GM19025 (cell line): ENCODE data around the gene GPAT3.
"Not testable (repeated sequence)": the region's sequence is repeated elsewhere in the genome, so short reads cannot be mapped to it uniquely, and the experiment has no call there.

Experiments used
- ATAC-seq: cut with Tn5 transposase; IDR thresholded peaks from one replicate; pipeline ENCODE4 v1.9.1; 2021; ENCODE audit warnings: mild to moderate bottlenecking, low read depth, moderate library complexity; ENCODE audit not compliant: unreplicated experiment

The GPAT3 gene

GRCh38 chr4:83591056-83591455, 55.1 kb downstream of the GPAT3 start:
- no peak for ATAC-seq

GRCh38 chr4:83591730-83592129, 55.8 kb downstream of the GPAT3 start:
- no peak for ATAC-seq

- ATAC-seq = no peak
Measured at GRCh38 chr4:83599183-83599582, 63.3 kb downstream of the GPAT3 start.

GRCh38 chr4:83603129-83603528, 67.2 kb downstream of the GPAT3 start:
- no peak for ATAC-seq

- ATAC-seq = no peak
Measured at GRCh38 chr4:83604321-83604720, 68.4 kb downstream of the GPAT3 start.

GRCh38 chr4:83605210-83605609, 69.3 kb downstream of the GPAT3 start:
- no peak for ATAC-seq

DNA sequence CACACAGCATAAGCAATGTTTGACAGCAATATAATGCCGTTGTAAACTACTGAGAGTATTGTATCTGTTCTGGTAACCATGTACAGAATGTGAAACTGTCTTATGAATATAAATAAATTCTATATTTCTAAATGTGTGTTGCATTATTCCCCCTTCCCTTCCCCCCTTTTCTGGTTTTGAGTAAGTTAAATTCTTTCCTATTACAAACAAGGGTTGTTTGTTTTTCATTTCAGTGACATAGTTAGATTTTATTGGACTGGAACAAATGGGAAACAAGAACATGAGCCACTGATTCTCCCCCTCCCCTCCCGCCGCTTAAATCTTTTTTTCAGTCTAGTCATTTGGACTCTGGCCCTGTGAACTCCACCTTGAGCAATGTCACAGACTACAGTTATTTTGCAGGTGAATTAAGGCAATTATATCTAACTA, 69.8 kb downstream of the GPAT3 start:
- no peak for ATAC-seq

DNA sequence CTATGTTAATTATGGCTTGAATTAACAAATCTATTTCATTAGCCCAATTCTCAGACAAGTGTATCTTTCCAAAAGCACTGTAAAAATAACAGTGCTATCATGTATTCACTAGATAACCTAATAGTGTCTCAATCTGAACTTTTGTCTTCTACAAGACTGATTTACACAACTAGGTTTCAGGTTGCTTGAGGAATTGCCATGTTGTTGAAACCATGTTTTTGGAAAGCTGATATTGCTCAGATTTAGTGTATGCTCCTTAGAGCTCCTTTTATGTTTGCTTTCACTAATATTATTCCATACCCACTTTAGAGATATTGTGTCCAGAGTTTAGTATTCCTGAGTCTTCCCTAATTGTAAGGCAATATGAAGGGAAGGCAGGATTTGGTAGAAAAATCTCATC, 70.6 kb downstream of the GPAT3 start:
- ATAC-seq = no peak

- ATAC-seq = peak; percentile 67
Measured at GRCh38 chr4:83606898-83607297, 71.0 kb downstream of the GPAT3 start.

- no peak for ATAC-seq
Measured at GRCh38 chr4:83609365-83609764, 73.5 kb downstream of the GPAT3 start.

GRCh38 chr4:83610729-83611128, 74.8 kb downstream of the GPAT3 start:
- ATAC-seq = no peak

DNA sequence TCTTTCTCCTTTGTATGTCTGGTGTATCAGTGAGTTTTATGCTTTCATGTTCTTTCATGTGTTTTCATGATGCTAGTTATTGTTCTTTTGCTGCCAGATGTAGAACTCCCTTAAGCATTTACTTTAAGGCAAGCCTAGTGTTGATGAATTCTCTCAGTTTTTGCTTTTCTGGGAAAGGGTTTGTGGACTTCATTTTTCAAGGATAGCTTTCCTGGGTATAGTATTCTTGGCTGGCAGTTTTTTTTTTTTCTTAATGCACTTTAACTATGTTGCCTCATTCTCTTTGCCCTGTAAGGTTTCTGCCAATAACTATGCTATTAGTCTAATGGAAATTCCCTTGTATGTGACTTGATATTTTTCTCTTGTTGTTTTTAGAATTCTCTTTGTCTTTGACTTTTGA, 77.1 kb downstream of the GPAT3 start:
- no peak for ATAC-seq

DNA sequence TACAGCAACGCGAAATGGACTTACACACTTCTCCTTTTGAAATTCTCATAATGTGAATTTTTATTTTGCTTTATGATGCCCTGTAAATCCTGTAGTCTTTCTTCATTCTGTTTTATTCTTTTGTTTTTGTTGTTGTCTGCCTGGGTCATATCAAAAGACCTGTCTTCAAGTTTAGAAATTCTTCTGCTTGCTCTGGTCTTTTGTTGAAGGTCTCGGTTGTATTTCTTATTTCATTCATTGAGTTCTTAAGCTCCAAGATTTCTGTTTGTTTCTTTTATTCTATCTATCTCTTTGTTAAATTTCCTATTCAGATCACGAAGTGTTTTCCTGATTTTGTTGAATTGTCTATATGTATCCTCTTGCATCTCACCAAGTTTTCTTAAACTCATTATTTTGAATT, 78.1 kb downstream of the GPAT3 start:
- ATAC-seq = no peak

DNA sequence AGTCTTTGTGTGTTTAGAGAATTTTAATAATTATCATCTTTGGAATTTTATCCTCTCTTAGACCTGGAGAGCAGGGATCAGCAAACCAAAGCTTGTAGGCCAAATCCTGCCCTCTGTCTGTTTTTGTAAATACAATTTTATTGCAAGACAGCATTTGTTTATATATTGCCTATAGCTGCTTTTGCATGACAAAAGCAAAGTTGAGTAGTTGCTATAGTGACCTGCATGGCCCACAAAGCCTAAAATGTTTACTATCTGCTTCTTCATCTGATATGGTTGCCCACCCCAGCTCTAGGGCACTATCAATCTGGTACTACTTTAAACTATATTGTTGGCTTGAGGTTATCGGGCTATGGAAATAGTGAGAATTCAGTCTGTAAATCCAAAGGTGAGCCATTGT, 80.3 kb downstream of the GPAT3 start:
- no peak for ATAC-seq

DNA sequence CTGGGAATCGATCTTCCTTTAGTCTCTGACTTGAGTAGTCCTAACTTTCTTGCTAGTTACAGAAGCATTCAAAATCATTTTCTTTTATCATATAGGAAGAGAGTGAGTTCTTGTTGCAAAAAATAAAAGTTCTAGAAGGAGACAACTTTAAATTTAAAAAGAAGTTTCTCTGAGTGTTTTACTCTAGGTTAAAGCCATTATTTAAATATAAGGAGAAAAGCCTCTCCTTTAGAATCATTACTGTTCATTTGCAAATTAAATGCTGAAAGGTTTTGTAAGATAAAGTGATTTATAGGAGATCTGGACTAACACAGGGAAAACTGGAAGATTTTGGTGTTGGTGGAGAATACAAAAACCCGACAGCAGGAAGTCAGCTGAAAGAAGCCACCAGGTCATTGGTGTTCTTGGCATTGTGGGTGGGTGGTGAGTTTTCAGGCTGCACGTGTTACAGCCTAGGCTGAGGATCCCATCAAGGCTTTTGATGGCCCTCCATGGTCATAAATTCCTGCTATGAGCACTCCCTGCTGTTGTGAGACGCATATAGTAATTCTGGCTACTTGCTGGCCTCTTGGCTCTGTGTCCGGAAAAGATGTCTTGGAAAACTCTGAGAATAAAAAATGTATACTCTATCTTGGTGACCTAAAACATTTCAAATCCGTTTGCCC, 81.6 kb downstream of the GPAT3 start:
- no peak for ATAC-seq

- no peak for ATAC-seq
Measured at GRCh38 chr4:83618431-83618830, 82.5 kb downstream of the GPAT3 start.

GRCh38 chr4:83618991-83619645, 83.2 kb downstream of the GPAT3 start:
- no peak for ATAC-seq

GRCh38 chr4:83622127-83622526, 86.2 kb downstream of the GPAT3 start:
- ATAC-seq = not testable (repeated sequence)

GRCh38 chr4:83625821-83626220, 89.9 kb downstream of the GPAT3 start:
- no peak for ATAC-seq

DNA sequence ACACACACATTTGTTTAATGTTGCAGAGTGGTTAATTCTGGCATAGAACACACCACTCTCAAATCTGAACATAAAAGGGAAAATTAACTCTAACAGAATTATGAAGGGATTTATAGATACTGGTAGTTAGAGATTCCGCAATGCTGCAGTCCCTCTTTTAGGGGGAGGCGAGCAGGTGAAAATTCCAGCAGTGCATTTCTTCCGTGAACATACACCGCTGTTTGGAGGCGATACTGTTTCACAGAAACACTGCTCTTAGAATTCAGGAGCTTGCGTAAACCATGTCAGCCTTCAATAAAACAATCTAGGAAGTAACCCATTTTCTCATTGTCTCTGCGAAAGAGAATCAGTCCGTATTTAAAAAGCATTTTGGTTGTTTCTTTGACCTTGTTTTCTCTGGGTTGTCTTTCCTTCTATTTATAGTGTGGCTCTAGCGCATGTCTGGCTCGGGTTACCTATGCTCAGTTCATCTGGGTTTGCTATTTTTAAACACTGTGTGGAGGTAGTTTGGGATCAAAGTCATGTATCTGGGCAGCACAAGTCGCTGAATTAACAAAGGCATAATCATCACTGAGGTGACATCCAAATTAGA, 90.4 kb downstream of the GPAT3 start:
- no peak for ATAC-seq

DNA sequence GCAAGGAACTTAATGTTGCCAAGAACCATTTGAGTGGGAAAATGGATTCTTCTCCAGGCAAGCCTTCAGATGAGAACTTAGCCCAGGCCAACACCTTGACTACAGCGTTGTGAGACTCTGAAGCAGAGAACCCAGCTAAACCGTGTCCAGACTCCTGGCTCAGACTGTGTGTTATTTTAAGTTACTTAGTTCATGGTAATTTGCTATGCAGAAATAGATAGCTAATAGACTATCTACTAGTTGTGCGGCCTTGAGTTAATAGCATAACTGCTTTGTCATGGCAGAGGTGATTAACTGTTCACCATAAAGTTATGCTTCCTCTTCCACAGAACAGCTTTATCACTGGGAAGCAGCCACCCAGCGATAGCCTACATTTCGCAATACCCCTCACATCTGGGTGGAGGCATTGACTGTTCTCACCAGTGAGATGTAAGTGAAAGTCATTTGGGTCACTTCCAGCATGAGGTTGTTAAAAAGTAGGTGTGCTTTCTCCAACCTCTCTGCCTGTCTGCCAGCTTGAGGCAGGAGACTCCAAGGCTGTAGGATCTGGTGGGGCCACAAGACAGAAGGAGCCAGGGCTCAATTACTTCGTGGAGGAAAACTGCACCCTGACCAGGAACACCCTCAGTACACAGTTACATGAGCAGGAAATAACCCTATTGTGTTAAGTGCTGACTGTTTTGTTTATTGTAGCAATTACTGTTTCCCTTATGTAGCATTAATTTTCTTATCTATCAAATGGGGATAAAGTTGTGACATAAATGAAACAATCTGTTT, 94.2 kb downstream of the GPAT3 start:
- no peak for ATAC-seq
